Nephron progenitor cell (in vitro differentiated cells): ENCODE data around the gene ILF2.
A peak's percentile ranks its signal among the peaks of the same experiment; 100 is the strongest.

Source experiments
- DNase-seq: peaks from one replicate; pipeline ENCODE4 v3.0.0; 2021
- H3K27ac Mint-ChIP-seq: 2 replicates; pipeline ENCODE4 v1.8.0; 2021; ENCODE audit warnings: mild to moderate bottlenecking, moderate library complexity, mixed read lengths
- H3K27me3 Mint-ChIP-seq: 2 replicates; pipeline ENCODE4 v1.8.0; 2021; ENCODE audit warnings: mild to moderate bottlenecking, low read depth, mixed read lengths; ENCODE audit not compliant: poor library complexity
- H3K36me3 Mint-ChIP-seq: 2 replicates; pipeline ENCODE4 v1.8.0; 2021; ENCODE audit warnings: low read depth, mixed read lengths
- H3K4me1 Mint-ChIP-seq: 2 replicates; pipeline ENCODE4 v1.8.0; 2021; ENCODE audit warnings: mixed read lengths
- H3K4me3 Mint-ChIP-seq: 2 replicates; pipeline ENCODE4 v1.8.0; 2021; ENCODE audit warnings: mild to moderate bottlenecking, moderate library complexity, mixed read lengths
- H3K9me3 Mint-ChIP-seq: 2 replicates; pipeline ENCODE4 v1.8.0; 2021; ENCODE audit warnings: mild to moderate bottlenecking, moderate library complexity, mixed read lengths
- TF ChIP-seq, protein P1 (sequence below): fragments of 200-600 bp; sonication (generic); IDR thresholded peaks from 2 replicates; pipeline ENCODE4 v1.5.0; 2021; ENCODE audit warnings: antibody characterized with exemption

Gene ILF2

DNA sequence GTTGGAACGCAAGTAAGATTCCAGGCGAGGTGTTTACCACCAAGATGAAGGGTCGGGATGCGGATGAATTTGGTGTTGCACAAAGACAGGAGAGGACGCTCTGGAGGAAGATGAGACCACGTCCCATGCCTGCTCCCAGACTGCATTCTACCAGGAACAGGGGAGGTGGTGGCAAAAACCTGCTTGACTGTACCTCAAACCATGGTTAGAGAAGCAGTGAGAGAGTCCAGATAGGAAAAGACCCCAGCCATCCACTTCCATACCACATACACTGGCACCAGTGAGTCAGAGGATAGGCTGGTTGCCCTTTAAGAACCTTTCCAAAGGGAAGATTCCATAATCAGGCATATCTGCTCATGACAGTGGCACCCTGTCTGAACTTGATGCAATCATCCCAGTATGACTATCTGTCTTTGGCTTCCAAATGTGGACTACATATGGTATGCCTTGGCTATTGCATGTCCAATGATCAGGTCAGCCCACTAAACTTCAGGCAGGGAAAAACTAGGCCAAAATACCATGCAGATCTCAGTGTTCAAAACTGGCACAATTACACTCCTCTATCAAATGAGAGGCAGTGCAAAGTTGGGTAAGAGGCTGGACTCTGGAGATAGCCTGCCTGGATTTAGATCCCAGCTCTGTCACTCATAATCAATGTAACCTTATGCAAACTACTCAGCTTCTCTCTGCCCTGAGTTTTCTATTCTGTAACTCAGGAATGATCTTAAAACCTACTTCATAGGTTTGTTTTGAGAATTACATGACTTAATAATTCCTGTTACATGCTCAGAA is 28.3 kb upstream of the ILF2 start:
- Mint-ChIP-seq H3K4me3 (no peak overlapping the region), H3K4me1 (peaks cover 28% of the 10 kb centered on the region), H3K27ac (peak overlapping the region; percentile 77), H3K27me3 (peaks cover 3% of the 10 kb centered on the region), H3K9me3 (no peaks in the 10 kb centered on the region), H3K36me3 (no peaks in the 10 kb centered on the region)
- TF ChIP-seq, protein P1, sequence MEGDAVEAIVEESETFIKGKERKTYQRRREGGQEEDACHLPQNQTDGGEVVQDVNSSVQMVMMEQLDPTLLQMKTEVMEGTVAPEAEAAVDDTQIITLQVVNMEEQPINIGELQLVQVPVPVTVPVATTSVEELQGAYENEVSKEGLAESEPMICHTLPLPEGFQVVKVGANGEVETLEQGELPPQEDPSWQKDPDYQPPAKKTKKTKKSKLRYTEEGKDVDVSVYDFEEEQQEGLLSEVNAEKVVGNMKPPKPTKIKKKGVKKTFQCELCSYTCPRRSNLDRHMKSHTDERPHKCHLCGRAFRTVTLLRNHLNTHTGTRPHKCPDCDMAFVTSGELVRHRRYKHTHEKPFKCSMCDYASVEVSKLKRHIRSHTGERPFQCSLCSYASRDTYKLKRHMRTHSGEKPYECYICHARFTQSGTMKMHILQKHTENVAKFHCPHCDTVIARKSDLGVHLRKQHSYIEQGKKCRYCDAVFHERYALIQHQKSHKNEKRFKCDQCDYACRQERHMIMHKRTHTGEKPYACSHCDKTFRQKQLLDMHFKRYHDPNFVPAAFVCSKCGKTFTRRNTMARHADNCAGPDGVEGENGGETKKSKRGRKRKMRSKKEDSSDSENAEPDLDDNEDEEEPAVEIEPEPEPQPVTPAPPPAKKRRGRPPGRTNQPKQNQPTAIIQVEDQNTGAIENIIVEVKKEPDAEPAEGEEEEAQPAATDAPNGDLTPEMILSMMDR = no peak
- DNase-seq = no peak

DNA sequence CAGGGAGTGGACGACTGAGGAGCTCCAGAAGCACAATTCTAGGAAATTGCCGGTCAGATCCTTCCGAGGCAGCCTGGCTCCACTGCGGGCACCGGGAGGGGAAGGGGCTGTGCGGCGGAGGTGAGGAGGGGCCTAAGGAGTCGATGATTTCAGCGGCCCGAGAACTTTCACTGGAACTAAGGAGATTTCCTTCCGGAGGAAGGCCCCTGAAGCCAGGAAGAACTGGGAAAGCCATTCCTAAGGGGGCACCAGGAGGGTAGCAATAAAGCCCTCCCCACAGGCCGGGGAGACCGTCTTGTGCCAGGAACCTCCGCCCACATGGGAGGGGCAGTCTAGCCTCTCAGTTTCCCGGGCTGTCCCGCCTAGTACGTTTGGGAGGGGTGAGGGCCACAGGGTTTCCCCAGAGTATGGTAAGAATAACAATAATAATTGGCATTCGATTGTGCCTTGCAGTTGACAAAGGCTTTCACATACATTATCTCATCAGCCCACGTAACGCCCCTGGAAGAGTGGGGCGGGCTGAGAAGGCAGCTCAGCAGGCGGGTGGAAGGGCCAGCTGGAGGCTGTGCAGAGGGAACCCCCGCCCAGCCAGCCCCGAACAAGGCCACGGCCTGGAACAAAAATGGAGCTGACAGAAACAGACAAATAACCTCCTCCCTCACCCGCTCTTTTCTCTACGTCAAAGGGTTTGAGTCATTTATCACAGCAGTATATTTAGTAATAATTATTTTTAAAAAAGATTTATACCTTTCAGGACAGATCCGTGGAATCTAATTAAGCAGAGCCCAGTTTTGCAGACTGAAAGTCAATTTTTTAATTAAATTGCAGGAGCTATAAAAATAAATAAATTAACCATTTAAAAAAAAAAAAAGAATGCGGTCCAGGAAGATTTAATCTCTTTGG is 27.5 kb upstream of the ILF2 start:
- DNase-seq = peak; percentile 28
- peaks cover 32% of the 10 kb centered on the region for H3K4me1 Mint-ChIP-seq
- peak overlapping the region; percentile 96 for H3K27ac Mint-ChIP-seq
- TF ChIP-seq, protein P1 = no peak
- no peaks in the 10 kb centered on the region for H3K36me3 Mint-ChIP-seq
- no peaks in the 10 kb centered on the region for H3K9me3 Mint-ChIP-seq
- H3K27me3 Mint-ChIP-seq = peaks cover 8% of the 10 kb centered on the region
- H3K4me3 Mint-ChIP-seq = peak overlapping the region; percentile 54

DNA sequence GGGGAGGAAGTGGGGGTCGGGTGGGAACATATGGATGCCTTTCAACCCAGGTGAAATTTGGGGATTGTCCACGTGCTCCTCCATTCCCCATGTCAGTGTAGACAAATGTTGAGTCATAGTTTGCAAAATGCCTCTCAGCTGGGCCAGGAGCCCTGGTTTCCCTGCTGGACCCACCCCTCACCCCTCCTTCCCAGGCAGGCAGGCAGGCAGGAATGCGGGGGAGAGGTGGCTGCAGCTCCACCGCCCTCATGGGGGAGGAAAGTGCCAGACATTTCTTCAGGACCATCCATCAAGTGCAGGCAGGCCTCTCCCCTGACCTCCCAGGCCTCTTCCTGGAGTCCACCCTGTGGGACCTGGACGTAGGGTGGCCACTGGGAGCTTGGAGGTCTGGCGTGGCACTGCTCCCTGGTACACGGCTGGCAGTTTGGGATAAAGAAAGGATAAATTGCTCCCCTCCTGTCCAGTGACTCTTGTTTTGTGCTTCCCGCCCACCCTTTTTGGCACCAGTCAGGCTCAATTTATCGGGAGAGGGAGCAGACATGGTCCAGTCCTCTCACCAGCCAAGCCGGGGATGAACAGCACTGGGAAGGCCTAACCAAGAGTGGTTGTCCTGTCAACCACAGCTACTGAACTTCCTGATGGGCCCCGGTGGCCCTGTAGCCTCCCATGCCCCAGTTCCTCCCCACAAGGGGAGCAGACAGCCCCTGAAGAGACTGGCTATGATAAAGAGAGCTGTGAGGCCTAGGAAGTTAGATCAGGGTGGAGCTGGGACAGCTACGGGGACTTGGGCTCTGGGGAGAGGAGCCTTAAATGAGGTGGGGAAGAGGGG is 26.6 kb upstream of the ILF2 start:
- TF ChIP-seq, protein P1 = no peak
- Mint-ChIP-seq H3K27me3 (peaks cover 9% of the 10 kb centered on the region), H3K27ac (peak overlapping the region; percentile 96), H3K4me1 (peaks cover 32% of the 10 kb centered on the region), H3K36me3 (no peaks in the 10 kb centered on the region), H3K4me3 (peak overlapping the region; percentile 54), H3K9me3 (no peaks in the 10 kb centered on the region)
- DNase-seq = peak; percentile 80

DNA sequence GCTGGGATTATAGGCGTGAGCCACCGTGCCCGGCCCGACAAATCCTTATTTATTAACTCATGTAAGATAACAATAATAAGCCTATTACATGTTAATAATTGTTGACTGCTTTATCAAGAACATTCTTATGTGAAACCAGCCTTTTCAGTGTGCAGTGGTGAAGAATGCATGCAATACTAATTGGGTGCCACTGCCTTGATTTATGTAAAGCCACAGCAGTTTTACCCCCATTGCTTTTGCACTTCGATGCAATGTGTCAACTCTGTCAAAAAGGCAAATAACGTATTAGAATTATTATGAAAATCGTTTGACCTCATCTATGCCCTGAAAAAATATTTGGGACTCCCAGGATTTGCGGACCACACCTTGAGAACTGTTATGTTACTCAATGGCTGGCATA is 25.9 kb upstream of the ILF2 start:
- Mint-ChIP-seq H3K27ac (peak overlapping the region; percentile 96), H3K9me3 (no peaks in the 10 kb centered on the region)
- DNase-seq = no peak

DNA sequence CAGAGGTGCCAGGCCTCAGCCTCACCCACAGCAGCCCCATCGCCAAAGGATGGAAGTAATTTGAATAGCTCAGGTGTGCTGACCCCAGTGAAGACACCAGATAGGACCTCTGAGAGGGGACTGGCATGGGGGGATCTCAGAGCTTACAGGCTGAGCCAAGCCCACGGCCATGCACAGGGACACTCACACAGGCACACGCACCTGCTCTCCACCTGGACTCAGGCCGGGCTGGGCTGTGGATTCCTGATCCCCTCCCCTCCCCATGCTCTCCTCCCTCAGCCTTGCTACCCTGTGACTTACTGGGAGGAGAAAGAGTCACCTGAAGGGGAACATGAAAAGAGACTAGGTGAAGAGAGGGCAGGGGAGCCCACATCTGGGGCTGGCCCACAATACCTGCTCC is 22.7 kb upstream of the ILF2 start:
- no peak for DNase-seq
- TF ChIP-seq, protein P1 = no peak
- Mint-ChIP-seq H3K4me3 (no peak overlapping the region), H3K9me3 (no peaks in the 10 kb centered on the region), H3K27me3 (peaks cover 6% of the 10 kb centered on the region), H3K4me1 (peaks cover 52% of the 10 kb centered on the region), H3K36me3 (no peaks in the 10 kb centered on the region), H3K27ac (no peak overlapping the region)

More for the DNA sequence above, 25.9 kb upstream of the ILF2 start:
- Mint-ChIP-seq H3K36me3 (no peaks in the 10 kb centered on the region), H3K4me1 (peaks cover 36% of the 10 kb centered on the region), H3K4me3 (no peak overlapping the region), H3K27me3 (peaks cover 6% of the 10 kb centered on the region)
- TF ChIP-seq, protein P1 = no peak
